Astrocyte (in vitro differentiated cells and primary cell): ENCODE measurements around the gene LRRC52.

Experiments used
- CTCF ChIP-seq: IDR thresholded peaks from 2 replicates; pipeline ENCODE4 v1.5.1; 2011; ENCODE audit warnings: low read depth, mild to moderate bottlenecking, inconsistent platforms, low read length, moderate library complexity; ENCODE audit not compliant: insufficient read depth
- EZH2 ChIP-seq: IDR thresholded peaks from 2 replicates; pipeline ENCODE4 v1.6.1; 2012; ENCODE audit warnings: mild to moderate bottlenecking, low read length, inconsistent platforms; ENCODE audit not compliant: insufficient read depth

- TF ChIP-seq EZH2 = no peak
- TF ChIP-seq CTCF = no peak
Measured at GRCh38 chr1:165527251-165528007, 16.4 kb upstream of the LRRC52 start.
